SH-SY5Y (cell line): ENCODE data around the gene CEACAM1.

Experiments
- GATA2 ChIP-seq: IDR thresholded peaks from 2 replicates; pipeline ENCODE4 v1.6.1; 2011; ENCODE audit warnings: mild to moderate bottlenecking, low read depth, low read length
- GATA3 ChIP-seq: IDR thresholded peaks from 2 replicates; pipeline ENCODE4 v1.6.1; 2011; ENCODE audit warnings: low read depth, mild to moderate bottlenecking, low read length, moderate library complexity

The CEACAM1 gene

GRCh38 chr19:42553292-42554045 lies 25.2 kb upstream of the CEACAM1 start:
- no peak for TF ChIP-seq GATA3
- no peak for TF ChIP-seq GATA2

- TF ChIP-seq GATA2 (no peak), GATA3 (no peak)
Measured at GRCh38 chr19:42552086-42553065, 24.1 kb upstream of the CEACAM1 start.

GRCh38 chr19:42548552-42548951 lies 20.3 kb upstream of the CEACAM1 start:
- TF ChIP-seq GATA2, result no peak
- no peak for TF ChIP-seq GATA3

GRCh38 chr19:42547929-42548328 lies 19.6 kb upstream of the CEACAM1 start:
- TF ChIP-seq GATA3 (no peak), GATA2 (no peak)

- TF ChIP-seq GATA2 (no peak), GATA3 (no peak)
Measured at GRCh38 chr19:42546831-42547500, 18.7 kb upstream of the CEACAM1 start.

- TF ChIP-seq GATA2, result no peak
Measured at GRCh38 chr19:42544146-42544545, 15.9 kb upstream of the CEACAM1 start.

GRCh38 chr19:42542791-42543190 lies 14.5 kb upstream of the CEACAM1 start:
- TF ChIP-seq GATA2, result no peak
- no peak for TF ChIP-seq GATA3

GRCh38 chr19:42540071-42540553 lies 11.8 kb upstream of the CEACAM1 start:
- TF ChIP-seq GATA3 (no peak), GATA2 (no peak)

GRCh38 chr19:42538841-42539709 lies 10.8 kb upstream of the CEACAM1 start:
- TF ChIP-seq GATA3, result no peak

- TF ChIP-seq GATA3 (no peak), GATA2 (no peak)
Measured at GRCh38 chr19:42534391-42534790, 6.1 kb upstream of the CEACAM1 start.

GRCh38 chr19:42532891-42533290 lies 4.6 kb upstream of the CEACAM1 start:
- no peak for TF ChIP-seq GATA2
- no peak for TF ChIP-seq GATA3

GRCh38 chr19:42531313-42531712 lies 3.0 kb upstream of the CEACAM1 start:
- no peak for TF ChIP-seq GATA3
- no peak for TF ChIP-seq GATA2

- no peak for TF ChIP-seq GATA2
- TF ChIP-seq GATA3, result no peak
Measured at GRCh38 chr19:42529248-42529764, 1.0 kb upstream of the CEACAM1 start.

GRCh38 chr19:42524943-42525342 lies 3.3 kb downstream of the CEACAM1 start:
- no peak for TF ChIP-seq GATA2
- no peak for TF ChIP-seq GATA3
